IMR-90 (cell line): Measurements from ENCODE around the gene OVCA2. TPM values are rescaled to one million over a fixed set of nuclear protein-coding genes. Genes with fewer than 3 reads are reported as not detected.
A peak's percentile ranks its signal among the peaks of the same experiment; 100 is the strongest.

Experiments
- ATAC-seq: fragments of 200-7000 bp; cut with Tn5 transposase; 2 replicates; pipeline ENCODE4 v1.9.1; 2020; ENCODE audit warnings: low read depth, mild to moderate bottlenecking, moderate library complexity
- BruUV-seq: library from RNA; stranded (reverse); fragments of 400-500 nt; replicated peaks from 2 replicates; lab custom pipeline; 2021; lab: Mats Ljungman, UMichigan
- CTCF ChIA-PET: fragments of 300-600 bp; formaldehyde crosslinking; extraction: SDS; loops from one replicate; lab custom pipeline; 2021; ENCODE audit warnings: antibody characterized with exemption; lab: Yijun Ruan, JAX
- POLR2A ChIA-PET: fragments of 300-600 bp; sonication (Branson Sonifier 250); formaldehyde crosslinking; loops from one replicate; lab custom pipeline; 2022; ENCODE audit warnings: antibody characterized with exemption; ENCODE audit not compliant: unreplicated experiment; lab: Charles Lee
- DNase-seq: peaks from one replicate; pipeline ENCODE4 v3.0.0; 2013
- H2AFZ ChIP-seq: replicated peaks from 2 replicates; pipeline ENCODE3; 2013; ENCODE audit warnings: low read length, mild to moderate bottlenecking; ENCODE audit not compliant: poor library complexity
- H2AK5ac ChIP-seq: 2 replicates; pipeline ENCODE4 v1.6.1; 2013; ENCODE audit warnings: low read depth, low read length, inconsistent platforms
- H2AK9ac ChIP-seq: replicated peaks from 2 replicates; pipeline ENCODE3; 2013; ENCODE audit warnings: mild to moderate bottlenecking, low read depth, low read length, moderate library complexity; ENCODE audit not compliant: poor library complexity
- H2BK120ac ChIP-seq: 2 replicates; pipeline ENCODE4 v1.6.1; 2013; ENCODE audit warnings: low read depth, low read length, inconsistent platforms
- H2BK15ac ChIP-seq: 3 replicates; pipeline ENCODE4 v1.6.1; 2013; ENCODE audit warnings: low read depth, low read length, inconsistent platforms
- H2BK20ac ChIP-seq: 2 replicates; pipeline ENCODE4 v1.6.1; 2013; ENCODE audit warnings: low read depth, mild to moderate bottlenecking, inconsistent platforms, low read length, moderate library complexity
- H2BK5ac ChIP-seq: 2 replicates; pipeline ENCODE4 v1.6.1; 2013; ENCODE audit warnings: mild to moderate bottlenecking, low read depth, low read length, inconsistent platforms; ENCODE audit not compliant: poor library complexity, severe bottlenecking
- H3K14ac ChIP-seq: replicated peaks from 2 replicates; pipeline ENCODE4 v1.6.1; 2013; ENCODE audit warnings: low read depth, low read length, inconsistent platforms
- H3K18ac ChIP-seq: 2 replicates; pipeline ENCODE4 v1.6.1; 2013; ENCODE audit warnings: low read depth, low read length, control low read depth
- H3K23ac ChIP-seq: 2 replicates; pipeline ENCODE4 v1.6.1; 2013; ENCODE audit warnings: low read depth, low read length, inconsistent platforms
- H3K27ac ChIP-seq: 2 replicates; pipeline ENCODE4 v1.5.1; 2013; ENCODE audit warnings: mild to moderate bottlenecking, control low read depth, low read length; ENCODE audit not compliant: insufficient read depth
- H3K27me3 ChIP-seq: 2 replicates; pipeline ENCODE4 v1.6.1; 2013; ENCODE audit warnings: low read length; ENCODE audit not compliant: control insufficient read depth, insufficient read depth
- H3K36me3 ChIP-seq: 2 replicates; pipeline ENCODE4 v1.6.1; 2013; ENCODE audit warnings: low read length, mixed read lengths; ENCODE audit not compliant: control insufficient read depth, insufficient read depth
- H3K4ac ChIP-seq: 2 replicates; pipeline ENCODE4 v1.6.1; 2013; ENCODE audit warnings: low read depth, low read length, inconsistent platforms
- H3K4me1 ChIP-seq: 2 replicates; pipeline ENCODE4 v1.6.1; 2013; ENCODE audit warnings: low read length, mixed read lengths; ENCODE audit not compliant: control insufficient read depth, insufficient read depth
- H3K4me2 ChIP-seq: 2 replicates; pipeline ENCODE4 v1.6.1; 2013; ENCODE audit warnings: low read depth, mild to moderate bottlenecking, control low read depth, low read length, moderate library complexity
- H3K4me3 ChIP-seq: 2 replicates; pipeline ENCODE4 v1.5.1; 2013; ENCODE audit warnings: low read depth, mild to moderate bottlenecking, control low read depth, low read length, moderate library complexity; ENCODE audit not compliant: insufficient read depth
- H3K56ac ChIP-seq: 2 replicates; pipeline ENCODE4 v1.6.1; 2013; ENCODE audit warnings: low read length, inconsistent platforms; ENCODE audit not compliant: insufficient read depth; ENCODE audit errors: extremely low read depth
- H3K79me1 ChIP-seq, 2 experiments: 2 replicates each; pipeline ENCODE4 v1.6.1; 2013; ENCODE audit warnings: low read length in 2 of 2, inconsistent platforms in 1 of 2, low read depth in 1 of 2
- H3K9ac ChIP-seq: 2 replicates; pipeline ENCODE4 v1.6.1; 2013; ENCODE audit warnings: low read depth, low read length, control low read depth
- H3K9me1 ChIP-seq: 2 replicates; pipeline ENCODE4 v1.6.1; 2013; ENCODE audit warnings: low read length, inconsistent platforms; ENCODE audit not compliant: insufficient read depth
- H3K9me3 ChIP-seq: 2 replicates; pipeline ENCODE4 v1.6.1; 2013; ENCODE audit warnings: low read length; ENCODE audit not compliant: control insufficient read depth, insufficient read depth
- H4K20me1 ChIP-seq: 2 replicates; pipeline ENCODE4 v1.6.1; 2013; ENCODE audit warnings: low read length, inconsistent platforms; ENCODE audit not compliant: insufficient read depth
- H4K5ac ChIP-seq: 2 replicates; pipeline ENCODE4 v1.6.1; 2013; ENCODE audit warnings: mild to moderate bottlenecking, low read depth, low read length, control low read depth
- H4K8ac ChIP-seq, 2 experiments: 2 replicates each; pipeline ENCODE4 v1.6.1; 2013; ENCODE audit warnings: low read depth in 2 of 2, low read length in 2 of 2, control low read depth in 1 of 2, inconsistent platforms in 1 of 2
- H4K91ac ChIP-seq: 2 replicates; pipeline ENCODE4 v1.6.1; 2013; ENCODE audit warnings: low read depth, low read length, inconsistent platforms; ENCODE audit not compliant: insufficient read depth
- BHLHE40 ChIP-seq: fragments of 150-350 bp; IDR thresholded peaks from 2 replicates; pipeline ENCODE4 v1.6.1; 2016; ENCODE audit warnings: mild to moderate bottlenecking, low read depth, low read length
- CEBPB ChIP-seq: IDR thresholded peaks from 2 replicates; pipeline ENCODE4 v1.6.1; 2012; ENCODE audit warnings: low read depth, low read length, improper control_type of control experiment
- CHD1 ChIP-seq: IDR thresholded peaks from 2 replicates; pipeline ENCODE4 v1.6.1; 2012; ENCODE audit warnings: low read depth, low read length, improper control_type of control experiment
- CTCF ChIP-seq: conservative IDR thresholded peaks from 2 replicates; pipeline ENCODE4 v1.5.1; 2012; ENCODE audit warnings: mild to moderate bottlenecking, low read depth, low read length, improper control_type of control experiment
- ELK1 ChIP-seq: fragments of 150-350 bp; IDR thresholded peaks from 2 replicates; pipeline ENCODE4 v1.6.1; 2016; ENCODE audit warnings: low read depth, mild to moderate bottlenecking, low read length, moderate library complexity, borderline replicate concordance
- MAFK ChIP-seq: IDR thresholded peaks from 2 replicates; pipeline ENCODE4 v1.6.1; 2012; ENCODE audit warnings: low read depth, low read length, improper control_type of control experiment
- MAZ ChIP-seq: IDR thresholded peaks from 2 replicates; pipeline ENCODE4 v1.6.1; 2012; ENCODE audit warnings: low read depth, mild to moderate bottlenecking, low read length, improper control_type of control experiment, moderate library complexity, borderline replicate concordance
- MXI1 ChIP-seq: IDR thresholded peaks from 2 replicates; pipeline ENCODE4 v1.6.1; 2012; ENCODE audit warnings: low read depth, mild to moderate bottlenecking, low read length, moderate library complexity, borderline replicate concordance
- NFE2L2 ChIP-seq: fragments of 150-350 bp; IDR thresholded peaks from 2 replicates; pipeline ENCODE4 v1.6.1; 2016; ENCODE audit warnings: low read depth, mild to moderate bottlenecking, low read length
- POLR2A ChIP-seq: IDR thresholded peaks from 2 replicates; pipeline ENCODE4 v1.6.1; 2012; ENCODE audit warnings: mild to moderate bottlenecking, low read depth, low read length
- RAD21 ChIP-seq: IDR thresholded peaks from 2 replicates; pipeline ENCODE4 v1.6.1; 2012; ENCODE audit warnings: low read length, improper control_type of control experiment
- RCOR1 ChIP-seq: IDR thresholded peaks from 2 replicates; pipeline ENCODE4 v1.6.1; 2012; ENCODE audit warnings: mild to moderate bottlenecking, low read length, improper control_type of control experiment; ENCODE audit not compliant: insufficient replicate concordance
- RFX5 ChIP-seq: IDR thresholded peaks from 2 replicates; pipeline ENCODE4 v1.8.0; 2012; ENCODE audit warnings: low read depth, mild to moderate bottlenecking, low read length, moderate library complexity
- SMC3 ChIP-seq: fragments of 150-350 bp; IDR thresholded peaks from 2 replicates; pipeline ENCODE4 v1.6.1; 2016; ENCODE audit warnings: low read depth, mild to moderate bottlenecking, antibody characterized with exemption, low read length, moderate library complexity
- WGBS, 2 experiments: methylation state at CpG; one replicate each; pipeline versions ENCODE4 v1.1.5 to v1.1.7; 2013; ENCODE audit warnings: missing lambda C conversion rate in 2 of 2; ENCODE audit not compliant: insufficient read length in 1 of 2; ENCODE audit errors: extremely low coverage in 2 of 2; 5-methylcytosine and 5-hydroxymethylcytosine counted together
- dilution Hi-C: fragments of 300-500 bp; cut with HindIII; formaldehyde crosslinking; loops from one replicate; pipeline ENCODE4 v1.14.3; 2018; ENCODE audit warnings: low sequenced_read_pairs; ENCODE audit not compliant: unreplicated experiment
- in situ Hi-C: fragments of 300-500 bp; cut with MboI; formaldehyde crosslinking; loops from 3 replicates; pipeline ENCODE4 v1.14.3; 2019; ENCODE audit warnings: low sequenced_read_pairs, inconsistent platforms, mixed read lengths
- intact Hi-C: fragments of 100-400 bp; cut with micrococcal nuclease; formaldehyde crosslinking; loops from 2 replicates; pipeline ENCODE4 v1.10.0; 2022
- polyA plus RNA-seq, 3 experiments: library from polyadenylated mRNA; depleted of rRNA; stranded (reverse); fragments of >200 nt; gene quantifications; 2 replicates each; pipeline ENCODE4 v1.2.3, GENCODE V29; 2012; ENCODE audit warnings: low replicate concordance in 1 of 3
- total RNA-seq: library from RNA; depleted of rRNA; stranded (reverse); fragments of >200 nt; gene quantifications from 2 replicates; pipeline ENCODE4 v1.2.3, GENCODE V29; 2012

The OVCA2 gene
- total and polyA plus RNA-seq, 2 of the 4 experiments (the other 2 are of a cell fraction): 38.7 to 46.9 TPM

GRCh38 chr17:2025622-2026309, 16.1 kb upstream of the OVCA2 start:
- Histone ChIP-seq H4K91ac (no peak overlapping the region), H2BK20ac (no peak overlapping the region), H3K56ac (no peak overlapping the region), H3K9me1 (no peaks in the 10 kb centered on the region), H2BK120ac (no peak overlapping the region), H3K23ac (no peak overlapping the region), H3K27me3 (peaks cover 48% of the 10 kb centered on the region), H3K18ac (no peak overlapping the region), H4K20me1 (no peaks in the 10 kb centered on the region; the same call in 1 of the 2 replicates), H3K36me3 (no peaks in the 10 kb centered on the region), H2BK15ac (no peak overlapping the region), H3K9me3 (no peaks in the 10 kb centered on the region), H4K5ac (no peak overlapping the region), H2AFZ (peak overlapping the region; percentile 81), H3K4me2 (peak overlapping the region; percentile 70), H3K4me1 (peaks cover 1% of the 10 kb centered on the region; the same call in 1 of the 2 replicates), H4K8ac (no peak overlapping the region), H3K27ac (no peak overlapping the region), H2BK5ac (no peak overlapping the region), H3K9ac (no peak overlapping the region), H3K14ac (no peak overlapping the region), H3K4ac (no peak overlapping the region), H2AK9ac (peak overlapping the region; percentile 17), H3K4me3 (peak overlapping the region; percentile 29), H3K79me1 (peaks cover under 1 to 8% of the 10 kb centered on the region in 2 experiments; a peak in 2 of 4 replicates), H2AK5ac (no peak overlapping the region)
- ATAC-seq (peak; percentile 43), DNase-seq (peak; percentile 57)
- WGBS, 2 experiments: 0% methylated on average over 9 of the region's 55 CpGs; no CpG with 5 or more reads in 1 of the 2 experiments
- BruUV-seq: no TSS peak
- intact Hi-C loops: loop anchor here (1.0 kb wide), 1 partner anchor 117 kb away; no protein-coding TSS in a partner anchor
- dilution Hi-C loops: no loop called here
- ChIA-PET POLR2A (no interaction called here), CTCF (interaction anchor here (0.7 to 2.4 kb wide), 5 partner anchors 12 to 144 kb away, joined by 4 to 18 read pairs (median 5); no protein-coding TSS in a partner anchor)
- in situ Hi-C loops: loop anchor here (5.0 to 25.0 kb wide), 2 partner anchors 113 to 313 kb away; partner anchors contain the start of genes TLCD2 and WDR81
- TF ChIP-seq RAD21: peak; percentile 83
- TF ChIP-seq MXI1: no peak
- TF ChIP-seq POLR2A: no peak
- no peak for TF ChIP-seq CHD1
- TF ChIP-seq CTCF: peak; percentile 82
- no peak for TF ChIP-seq ELK1
- no peak for TF ChIP-seq MAFK
- TF ChIP-seq CEBPB: no peak
- no peak for TF ChIP-seq NFE2L2
- TF ChIP-seq BHLHE40: no peak
- peak; percentile 88 for TF ChIP-seq SMC3
- no peak for TF ChIP-seq RCOR1
- TF ChIP-seq RFX5: no peak
- TF ChIP-seq MAZ: peak; percentile 15; the same call in 1 of the 2 replicates
